CD4-positive, alpha-beta T cell treated with Interleukin-1 beta for 1 hour (primary cell): ENCODE measurements around the gene PTPN4.

Experiments
- DNase-seq, 2 donors: peaks; one replicate each; pipeline ENCODE4 v3.0.0-alpha.2; 2020 to 2022

The PTPN4 gene

GRCh38 chr2:120026890-120027289, 267.2 kb downstream of the PTPN4 start:
- DNase-seq: no peak

DNA sequence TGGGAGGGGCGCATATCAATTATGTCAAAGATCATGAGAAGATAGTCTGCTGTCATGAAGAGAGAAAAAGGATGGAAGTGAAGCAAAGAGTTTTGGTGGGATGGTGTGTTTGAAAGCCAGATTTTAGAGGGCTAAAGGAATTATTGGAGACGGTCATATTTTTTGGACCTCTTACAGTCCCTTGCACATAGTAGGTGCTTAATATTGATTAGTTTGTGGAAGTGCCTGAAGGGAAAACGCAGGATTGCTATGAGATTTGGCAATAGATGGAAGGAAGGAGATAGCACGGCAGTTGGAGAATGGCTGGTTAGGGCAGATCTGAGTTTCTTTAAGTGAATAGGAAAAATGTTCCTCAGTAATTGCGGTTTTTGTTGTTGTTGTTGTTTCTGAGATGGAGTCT, 269.1 kb downstream of the PTPN4 start:
- no peak for DNase-seq

- DNase-seq: no peak
Measured at GRCh38 chr2:120029672-120030640, 270.2 kb downstream of the PTPN4 start.

DNA sequence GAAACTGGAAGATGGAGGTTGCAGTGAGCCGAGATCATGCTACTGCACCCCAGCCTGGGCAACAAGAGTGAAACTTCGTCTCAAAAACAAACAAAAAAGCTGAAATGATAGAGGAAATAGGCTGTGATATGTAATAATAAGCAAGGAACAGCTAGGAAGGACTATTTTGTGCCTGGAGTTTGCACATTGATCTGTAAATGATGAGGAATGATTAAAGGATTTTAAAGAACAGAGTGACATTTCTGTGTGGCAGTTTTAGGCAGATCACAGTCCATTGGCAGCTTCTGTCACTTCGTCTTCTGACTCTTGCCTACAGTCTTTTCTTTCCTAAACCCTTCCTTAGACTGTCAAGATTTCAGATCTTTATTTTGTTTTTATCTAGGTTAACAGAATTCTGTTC, 272.6 kb downstream of the PTPN4 start:
- no peak for DNase-seq
